Measurements from ENCODE around the gene ATL3. TPM values are rescaled to one million over a fixed set of nuclear protein-coding genes. Genes with fewer than 3 reads are reported as not detected.
A peak's percentile ranks its signal among the peaks of the same experiment; 100 is the strongest.

Gene ATL3
- total RNA-seq, 1 experiment from 2014 or later = 24.0 TPM

GRCh38 chr11:63574856-63575602 lies 96.1 kb downstream of the ATL3 start:
- no peak overlapping the region for H3K4me3 Mint-ChIP-seq
- Histone ChIP-seq H3K27ac (ENCODE audit: insufficient read length, low read depth, low read length) (no peak overlapping the region), H4K5ac (ENCODE audit: insufficient read length, low read depth, low read length) (no peak overlapping the region), H3K23ac (ENCODE audit: insufficient read length, low read depth, low read length) (no peak overlapping the region), H4K8ac (replicated peaks; ENCODE audit: insufficient read length, low read depth, low read length) (no peak overlapping the region), H2BK5ac (ENCODE audit: insufficient read length, low read length) (no peak overlapping the region), H3K79me2 (ENCODE audit: insufficient read depth, low read length) (no peaks in the 10 kb centered on the region), H3K9me3 (ENCODE audit: control insufficient read depth, low read depth, low read length) (peaks cover 4% of the 10 kb centered on the region), H3K14ac (ENCODE audit: insufficient read depth, low read length) (no peak overlapping the region), H3K56ac (ENCODE audit: insufficient read length, low read depth, low read length) (no peak overlapping the region), H3K4me1 (ENCODE audit: insufficient read depth, low read length) (no peaks in the 10 kb centered on the region), H3K18ac (ENCODE audit: insufficient read length, low read depth, low read length) (no peak overlapping the region), H2BK12ac (ENCODE audit: insufficient read length, low read depth, low read length) (no peak overlapping the region), H4K20me1 (ENCODE audit: control insufficient read depth, insufficient read depth, insufficient read length) (no peaks in the 10 kb centered on the region), H2BK20ac (ENCODE audit: low read depth, low read length, poor library complexity, severe bottlenecking) (no peak overlapping the region), H2AFZ (ENCODE audit: low read length) (no peak overlapping the region), H3K4me2 (ENCODE audit: insufficient read depth, insufficient read length, low read length) (no peak overlapping the region), H2BK120ac (ENCODE audit: low read depth, low read length, poor library complexity, severe bottlenecking) (no peak overlapping the region), H3K4ac (ENCODE audit: low read depth, low read length) (no peak overlapping the region), H3K23me2 (ENCODE audit: insufficient read length, low read depth, low read length, poor library complexity, severe bottlenecking) (no peaks in the 10 kb centered on the region), H3K9ac (ENCODE audit: extremely low read depth, insufficient read length, low read length) (no peak overlapping the region), H2BK15ac (ENCODE audit: low read depth, low read length) (no peak overlapping the region), H3K79me1 (ENCODE audit: insufficient read depth, low read depth, low read length, poor library complexity, severe bottlenecking) (peaks cover 2% of the 10 kb centered on the region), H4K91ac (ENCODE audit: insufficient read length, low read depth, low read length) (no peak overlapping the region), H2AK5ac (ENCODE audit: insufficient read length, low read length) (no peak overlapping the region), H3T11ph (ENCODE audit: low read length) (no peak overlapping the region), H3K27me3 (ENCODE audit: insufficient read depth, low read length) (no peaks in the 10 kb centered on the region)
- no peak for TF ChIP-seq CTCF (conservative IDR thresholded peaks at IDR 0.05)
- H3K27ac Mint-ChIP-seq = peak overlapping the region; percentile 35 to 73 (median 46); a peak in 5 of 7 replicates
- DNase-seq = peak; percentile 14
- peaks cover 10 to 12% of the 10 kb centered on the region in 2 experiments for H3K9me3 Mint-ChIP-seq
- H3K4me1 Mint-ChIP-seq = peaks cover 4 to 12% of the 10 kb centered on the region in 2 experiments
- no CpG with 5 or more reads among the region's 10 CpGs for WGBS (ENCODE audit: extremely low coverage, insufficient read length, low lambda C conversion rate)
- H3K36me3 Mint-ChIP-seq (ENCODE audit: insufficient read depth in 1 of 3, low read depth in 3 of 3) = peaks cover 18 to 68% (median 60%) of the 10 kb centered on the region in 3 experiments
- H3K27me3 Mint-ChIP-seq (ENCODE audit: low read depth) = no peaks in the 10 kb centered on the region; the same call in 1 of the 2 replicates

Other genes with a start within 250 kb of the ATL3 start
- gene PLAAT5, start 180.2 kb downstream of the ATL3 start, total RNA-seq (2021) = 8.5 and 9.6 TPM in 2 replicates
- gene LGALS12, start 165.3 kb downstream of the ATL3 start, total RNA-seq (2021) = 1.9 and 2.0 TPM in 2 replicates
- gene PLAAT4, start 134.6 kb downstream of the ATL3 start, total RNA-seq (2021) = 3.1 and 3.5 TPM in 2 replicates
- 0.31 and 0.52 TPM in 2 replicates for gene PLAAT2, start 108.0 kb downstream of the ATL3 start, total RNA-seq (2021)
- gene PLAAT3, start 56.9 kb downstream of the ATL3 start, total RNA-seq (2021) = 188 and 198 TPM in 2 replicates
- 173 TPM in 2 replicates for gene RTN3, start 10.1 kb upstream of the ATL3 start, total RNA-seq (2021)
- gene ZFTA, start 97.4 kb upstream of the ATL3 start, total RNA-seq (2021) = 48.2 and 49.3 TPM in 2 replicates
- 121 TPM in 2 replicates for gene SPINDOC, start 142.1 kb upstream of the ATL3 start, total RNA-seq (2021)
- gene MARK2, start 167.7 kb upstream of the ATL3 start, total RNA-seq (2021) = 45.7 and 49.6 TPM in 2 replicates
- 117 and 118 TPM in 2 replicates for gene RCOR2, start 245.8 kb upstream of the ATL3 start, total RNA-seq (2021)

Data from H9 (cell line).